Pulmonary artery endothelial cell (primary cell): ENCODE results near the gene FRK. TPM values are rescaled to one million over a fixed set of nuclear protein-coding genes. Genes with fewer than 3 reads are reported as not detected.
"Not testable (repeated sequence)": the region's sequence is repeated elsewhere in the genome, so short reads cannot be mapped to it uniquely, and the experiment has no call there.

Source experiments
- DNase-seq: peaks from one replicate; pipeline ENCODE4 v3.0.0-alpha.2; 2011; ENCODE audit warnings: low read depth, low spot score
- total RNA-seq: library from RNA; depleted of rRNA; stranded (reverse); fragments of >200 nt; gene quantifications from 2 replicates; pipeline ENCODE4 v1.2.3, GENCODE V29; 2014

The FRK gene
- total RNA-seq = 0.07 and 0.14 TPM in 2 replicates

- no peak for DNase-seq
Observed at GRCh38 chr6:116060572-116061283, at the start of gene FRK. Gene FRK (minus strand): TSS chr6:116060891. CDS start chr6:116060311, 580 bp downstream.

- DNase-seq = no peak
Observed at GRCh38 chr6:116108836-116109235, 48.1 kb upstream of the FRK start.

- DNase-seq = no peak
Observed at GRCh38 chr6:116106146-116106545, 45.5 kb upstream of the FRK start.

- DNase-seq = no peak
Observed at GRCh38 chr6:116105247-116105646, 44.6 kb upstream of the FRK start.

GRCh38 chr6:116104636-116105035 lies 43.9 kb upstream of the FRK start:
- DNase-seq = no peak

- no peak for DNase-seq
Observed at GRCh38 chr6:116102873-116103272, 42.2 kb upstream of the FRK start.

- no peak for DNase-seq
Observed at GRCh38 chr6:116101790-116102189, 41.1 kb upstream of the FRK start.

- no peak for DNase-seq
Observed at GRCh38 chr6:116101302-116101718, 40.6 kb upstream of the FRK start.

- peak; percentile 13 for DNase-seq
Observed at GRCh38 chr6:116100419-116101301, 40.0 kb upstream of the FRK start, which contains the start of gene NT5DC1. Gene NT5DC1 (plus strand): TSS chr6:116100853. CDS start chr6:116100931, 78 bp downstream.

GRCh38 chr6:116099036-116099435 lies 38.3 kb upstream of the FRK start:
- no peak for DNase-seq

GRCh38 chr6:116096979-116097816 lies 36.5 kb upstream of the FRK start:
- no peak for DNase-seq

- DNase-seq = not testable (repeated sequence)
Observed at GRCh38 chr6:116096048-116096759, 35.5 kb upstream of the FRK start.

- no peak for DNase-seq
Observed at GRCh38 chr6:116094041-116094440, 33.4 kb upstream of the FRK start.

GRCh38 chr6:116090251-116090650 lies 29.6 kb upstream of the FRK start:
- no peak for DNase-seq

- DNase-seq = no peak
Observed at GRCh38 chr6:116088946-116089345, 28.3 kb upstream of the FRK start.

- DNase-seq = no peak
Observed at GRCh38 chr6:116087437-116088027, 26.8 kb upstream of the FRK start.

- DNase-seq = no peak
Observed at GRCh38 chr6:116084284-116084683, 23.6 kb upstream of the FRK start.

- DNase-seq = no peak
Observed at GRCh38 chr6:116083052-116083451, 22.4 kb upstream of the FRK start.

- no peak for DNase-seq
Observed at GRCh38 chr6:116078945-116079344, 18.3 kb upstream of the FRK start.

GRCh38 chr6:116078522-116078921 lies 17.8 kb upstream of the FRK start:
- DNase-seq = no peak
